Sigmoid colon (tissue), 7 donors: ENCODE data around the gene NUP214. TPM values are rescaled to one million over a fixed set of nuclear protein-coding genes. Genes with fewer than 3 reads are reported as not detected.

Source experiments
- DNase-seq: peaks from one replicate; pipeline ENCODE4 v3.0.0-alpha.2; 2019
- H3K27ac ChIP-seq, 4 donors: fragments of 200-600 bp; sonication (generic); one replicate each; pipeline ENCODE4 v1.5.1; 2016 to 2019; ENCODE audit warnings: mild to moderate bottlenecking in 1 of 4
- H3K27me3 ChIP-seq, 3 donors: fragments of 200-600 bp; sonication (generic); one replicate each; pipeline ENCODE4 v1.5.1; 2019; ENCODE audit warnings: mild to moderate bottlenecking in 1 of 3
- H3K36me3 ChIP-seq, 4 donors: fragments of 200-600 bp; sonication (generic); one replicate each; pipeline ENCODE4 v1.5.1; 2016 to 2019
- H3K4me1 ChIP-seq, 4 donors: fragments of 200-600 bp; sonication (generic); one replicate each; pipeline ENCODE4 v1.5.1; 2017 to 2019
- H3K4me3 ChIP-seq, 4 donors: fragments of 200-600 bp; sonication (generic); one replicate each; pipeline ENCODE4 v1.5.1; 2017 to 2019; ENCODE audit warnings: mild to moderate bottlenecking in 2 of 4, moderate library complexity in 1 of 4
- H3K9me3 ChIP-seq, 4 donors: fragments of 200-600 bp in 3 of 4; sonication (generic) in 3 of 4; one replicate each; pipeline versions ENCODE4 v1.5.1 to v1.6.1; 2013 to 2019
- CTCF ChIP-seq, 4 experiments: fragments of 450-650 bp in 3 of 4; fragments of 200-600 bp in 1 of 4; IDR thresholded peaks; one replicate each; pipeline ENCODE4 v1.5.1; 2016 to 2019; ENCODE audit warnings: antibody characterized with exemption in 4 of 4, mild to moderate bottlenecking in 3 of 4, moderate library complexity in 2 of 4
- EP300 ChIP-seq, 4 donors: sonication (generic); formaldehyde crosslinking; IDR thresholded peaks; one replicate each; pipeline ENCODE4 v1.6.1; 2017; ENCODE audit warnings: antibody characterized with exemption in 4 of 4
- POLR2A ChIP-seq, 2 donors: fragments of 450-650 bp; IDR thresholded peaks; one replicate each; pipeline ENCODE4 v1.6.1; 2016; ENCODE audit warnings: antibody characterized with exemption in 2 of 2, mild to moderate bottlenecking in 2 of 2, moderate library complexity in 2 of 2
- POLR2AphosphoS5 ChIP-seq, 4 donors: sonication (generic); formaldehyde crosslinking; IDR thresholded peaks; one replicate each; pipeline ENCODE4 v1.6.1; 2017; ENCODE audit warnings: antibody characterized with exemption in 4 of 4
- WGBS, 2 donors: extraction: QIAGEN DNeasy Blood & Tissue Kit; methylation state at CpG; one replicate each; pipeline ENCODE4 v1.1.7; 2013; 5-methylcytosine and 5-hydroxymethylcytosine counted together
- intact Hi-C: fragments of 100-400 bp; cut with DNase I; formaldehyde crosslinking; loops from one replicate; pipeline ENCODE4 v1.15.1; 2023
- polyA plus RNA-seq, 3 donors: library from polyadenylated mRNA; stranded (reverse); fragments of 200-250 nt; gene quantifications; one replicate each; pipeline ENCODE4 v1.2.3, GENCODE V29; 2013
- total RNA-seq, 4 donors: library from RNA; depleted of rRNA; stranded (reverse); fragments of >200 nt; gene quantifications; one replicate each; pipeline ENCODE4 v1.1.0, GENCODE V29; 2016
- donor health status: healthy with polysubstance abuse.
- donor health status: Bipolar disorder and iron deficiency.
- donor health status: healthy.

The NUP214 gene
- total RNA-seq (10 to 100 TPM; 28.5 to 87.5 (median 38.9) TPM), polyA plus RNA-seq (10 to 100 TPM in 2 of 3 donors, 1 to 10 TPM in 1; 9.2 to 22.0 (median 21.0) TPM)

GRCh38 chr9:131125288-131126058 lies at the start of gene NUP214:
Gene NUP214 (plus strand): TSS chr9:131125586. CDS start chr9:131125705, 119 bp downstream.
- no peaks in the 10 kb centered on the region for H3K9me3 ChIP-seq
- WGBS, 2 donors = 0% methylated on average over 61 of the region's 61 CpGs
- peak; percentile 92 to 98 (median 98) for TF ChIP-seq POLR2AphosphoS5 (IDR thresholded peaks at IDR 0.05)
- peak in 1 of 4 donors; percentile 73 for TF ChIP-seq EP300 (IDR thresholded peaks at IDR 0.05)
- TF ChIP-seq CTCF (IDR thresholded peaks at IDR 0.05) = no peak
- peak; percentile 65 to 76 for TF ChIP-seq POLR2A (IDR thresholded peaks at IDR 0.05)
- peak; percentile 99 for DNase-seq
- H3K4me3 ChIP-seq = peak within 1 kb of the TSS; percentile 75 to 83 (median 78)
- H3K4me1 ChIP-seq = peaks cover 0 to 22% (median 19%) of the 10 kb centered on the region in 4 donors
- intact Hi-C loops = no loop called here
- peaks cover 3 to 33% (median 29%) of the 10 kb centered on the region in 4 donors for H3K36me3 ChIP-seq
- H3K27ac ChIP-seq = peak within 1 kb of the TSS; percentile 82 to 91 (median 86)
- no peaks in the 10 kb centered on the region for H3K27me3 ChIP-seq

GRCh38 chr9:131076347-131077195 lies 48.8 kb upstream of the NUP214 start:
- TF ChIP-seq EP300 (IDR thresholded peaks at IDR 0.05) (no peak), CTCF (IDR thresholded peaks at IDR 0.05) (no peak), POLR2A (IDR thresholded peaks at IDR 0.05) (no peak), POLR2AphosphoS5 (IDR thresholded peaks at IDR 0.05) (no peak)
- no peaks in the 10 kb centered on the region for H3K27me3 ChIP-seq
- no peak overlapping the region for H3K27ac ChIP-seq
- DNase-seq = no peak
- no peaks in the 10 kb centered on the region for H3K4me1 ChIP-seq
- 75 to 82% methylated on average over 15 of the region's 15 CpGs for WGBS, 2 donors
- H3K36me3 ChIP-seq = no peaks in the 10 kb centered on the region
- H3K9me3 ChIP-seq = no peaks in the 10 kb centered on the region
- no peak overlapping the region for H3K4me3 ChIP-seq
- intact Hi-C loops = no loop called here

GRCh38 chr9:131078427-131079366 lies 46.7 kb upstream of the NUP214 start:
- intact Hi-C loops = no loop called here
- Histone ChIP-seq H3K27ac (no peak overlapping the region), H3K27me3 (no peaks in the 10 kb centered on the region), H3K36me3 (no peaks in the 10 kb centered on the region), H3K4me1 (no peaks in the 10 kb centered on the region), H3K4me3 (no peak overlapping the region), H3K9me3 (no peaks in the 10 kb centered on the region)
- TF ChIP-seq EP300 (IDR thresholded peaks at IDR 0.05) = no peak
- no peak for DNase-seq
- 82 to 86% methylated on average over 17 of the region's 17 CpGs for WGBS, 2 donors

- no peaks in the 10 kb centered on the region for H3K36me3 ChIP-seq
- no peaks in the 10 kb centered on the region for H3K27me3 ChIP-seq
- intact Hi-C loops = no loop called here
- 52 to 82% methylated on average over 9 of the region's 9 CpGs for WGBS, 2 donors
- H3K4me3 ChIP-seq = no peak overlapping the region
- TF ChIP-seq EP300 (IDR thresholded peaks at IDR 0.05) = no peak
- no peaks in the 10 kb centered on the region for H3K4me1 ChIP-seq
- no peak overlapping the region for H3K27ac ChIP-seq
- no peaks in the 10 kb centered on the region for H3K9me3 ChIP-seq
- no peak for DNase-seq
These were observed 44.8 kb upstream of the NUP214 start for GRCh38 chr9:131080589-131080988.

GRCh38 chr9:131081868-131082267 lies 43.5 kb upstream of the NUP214 start:
- no peak for DNase-seq
- H3K4me1 ChIP-seq = no peaks in the 10 kb centered on the region
- H3K27me3 ChIP-seq = peaks cover 0 to 2% (median 0%) of the 10 kb centered on the region in 3 donors
- TF ChIP-seq CTCF (IDR thresholded peaks at IDR 0.05) (no peak), EP300 (IDR thresholded peaks at IDR 0.05) (no peak), POLR2A (IDR thresholded peaks at IDR 0.05) (no peak), POLR2AphosphoS5 (IDR thresholded peaks at IDR 0.05) (no peak)
- intact Hi-C loops = no loop called here
- no peaks in the 10 kb centered on the region for H3K36me3 ChIP-seq
- no peaks in the 10 kb centered on the region for H3K9me3 ChIP-seq
- WGBS, 2 donors = 90 to 91% methylated on average over 9 of the region's 9 CpGs
- no peak overlapping the region for H3K27ac ChIP-seq
- H3K4me3 ChIP-seq = no peak overlapping the region
